ENCODE results near the gene TNFRSF4. TPM values are rescaled to one million over a fixed set of nuclear protein-coding genes. Genes with fewer than 3 reads are reported as not detected.

TNFRSF4 gene
- total and polyA plus RNA-seq, 9 of the 15 experiments (the other 6 are each of a cell fraction or from before 2014, with no cell fraction given), result 0.07 to 0.44 (median 0.19) TPM; not detected in 5

DNA sequence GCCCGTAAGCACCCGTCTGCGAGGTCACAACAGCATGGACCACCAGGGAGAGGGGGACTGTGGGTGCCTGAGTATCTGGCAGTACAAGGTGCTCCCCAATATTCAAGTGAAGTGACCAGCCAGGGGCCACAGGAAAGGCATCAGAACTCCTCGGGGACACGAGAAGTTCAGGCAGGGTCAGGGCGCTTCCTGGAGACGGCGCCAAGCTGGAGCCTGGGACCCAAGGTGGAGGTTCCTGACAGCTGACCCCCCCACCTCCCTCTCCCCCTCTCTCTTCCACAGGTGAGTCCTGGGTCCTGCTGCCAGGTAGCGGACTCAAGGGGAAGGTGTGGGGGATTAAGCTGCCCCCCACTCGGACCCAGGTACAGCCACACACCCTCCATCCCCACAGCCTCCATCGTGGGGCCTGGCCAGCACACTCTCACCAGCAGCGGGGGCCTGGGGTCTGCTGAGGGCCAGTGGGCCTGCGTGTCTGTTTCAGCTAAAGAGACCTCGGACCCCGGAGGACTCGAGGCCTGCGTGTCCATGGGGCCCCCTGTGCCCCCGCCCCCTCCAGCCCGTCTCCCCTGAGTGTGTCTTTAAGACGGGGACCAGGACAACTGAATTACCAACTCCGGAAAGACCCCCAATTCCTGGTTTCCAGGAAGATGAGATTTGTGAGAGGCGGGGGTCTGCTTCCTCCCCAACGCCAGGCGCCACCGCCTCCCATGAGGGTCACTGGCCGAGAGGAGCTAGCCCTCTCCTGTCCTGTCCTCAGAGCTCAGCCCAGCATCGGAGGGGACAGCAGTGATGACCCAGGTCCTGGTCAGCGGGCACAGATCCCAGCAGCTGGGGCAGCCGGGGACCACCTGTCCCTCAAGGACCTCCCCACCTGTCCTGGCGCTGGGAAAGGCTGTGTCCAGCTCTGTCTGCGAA, 13.7 kb downstream of the TNFRSF4 start (continued):
- TF ChIP-seq, protein P1, sequence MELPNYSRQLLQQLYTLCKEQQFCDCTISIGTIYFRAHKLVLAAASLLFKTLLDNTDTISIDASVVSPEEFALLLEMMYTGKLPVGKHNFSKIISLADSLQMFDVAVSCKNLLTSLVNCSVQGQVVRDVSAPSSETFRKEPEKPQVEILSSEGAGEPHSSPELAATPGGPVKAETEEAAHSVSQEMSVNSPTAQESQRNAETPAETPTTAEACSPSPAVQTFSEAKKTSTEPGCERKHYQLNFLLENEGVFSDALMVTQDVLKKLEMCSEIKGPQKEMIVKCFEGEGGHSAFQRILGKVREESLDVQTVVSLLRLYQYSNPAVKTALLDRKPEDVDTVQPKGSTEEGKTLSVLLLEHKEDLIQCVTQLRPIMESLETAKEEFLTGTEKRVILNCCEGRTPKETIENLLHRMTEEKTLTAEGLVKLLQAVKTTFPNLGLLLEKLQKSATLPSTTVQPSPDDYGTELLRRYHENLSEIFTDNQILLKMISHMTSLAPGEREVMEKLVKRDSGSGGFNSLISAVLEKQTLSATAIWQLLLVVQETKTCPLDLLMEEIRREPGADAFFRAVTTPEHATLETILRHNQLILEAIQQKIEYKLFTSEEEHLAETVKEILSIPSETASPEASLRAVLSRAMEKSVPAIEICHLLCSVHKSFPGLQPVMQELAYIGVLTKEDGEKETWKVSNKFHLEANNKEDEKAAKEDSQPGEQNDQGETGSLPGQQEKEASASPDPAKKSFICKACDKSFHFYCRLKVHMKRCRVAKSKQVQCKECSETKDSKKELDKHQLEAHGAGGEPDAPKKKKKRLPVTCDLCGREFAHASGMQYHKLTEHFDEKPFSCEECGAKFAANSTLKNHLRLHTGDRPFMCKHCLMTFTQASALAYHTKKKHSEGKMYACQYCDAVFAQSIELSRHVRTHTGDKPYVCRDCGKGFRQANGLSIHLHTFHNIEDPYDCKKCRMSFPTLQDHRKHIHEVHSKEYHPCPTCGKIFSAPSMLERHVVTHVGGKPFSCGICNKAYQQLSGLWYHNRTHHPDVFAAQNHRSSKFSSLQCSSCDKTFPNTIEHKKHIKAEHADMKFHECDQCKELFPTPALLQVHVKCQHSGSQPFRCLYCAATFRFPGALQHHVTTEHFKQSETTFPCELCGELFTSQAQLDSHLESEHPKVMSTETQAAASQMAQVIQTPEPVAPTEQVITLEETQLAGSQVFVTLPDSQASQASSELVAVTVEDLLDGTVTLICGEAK (IDR thresholded peaks at IDR 0.05), result no peak
- TF ChIP-seq, protein P1 (CRISPR knock-in tag; IDR thresholded peaks at IDR 0.05), result 0 out of 2 replicates have a peak, but pooled peaks have one; percentile 9
- no peak for TF ChIP-seq FOXM1 (IDR thresholded peaks at IDR 0.05; ENCODE audit: low read depth)
- 0 out of 2 replicates have a peak, but pooled peaks have one; percentile 36 for TF ChIP-seq FOXM1 (CRISPR knock-in tag; IDR thresholded peaks at IDR 0.05; ENCODE audit: low read depth)

Measured in K562 (cell line).